ENCODE measurements around the gene INTU.
"Not testable (repeated sequence)": the region's sequence is repeated elsewhere in the genome, so short reads cannot be mapped to it uniquely, and the experiment has no call there.

The INTU gene

DNA sequence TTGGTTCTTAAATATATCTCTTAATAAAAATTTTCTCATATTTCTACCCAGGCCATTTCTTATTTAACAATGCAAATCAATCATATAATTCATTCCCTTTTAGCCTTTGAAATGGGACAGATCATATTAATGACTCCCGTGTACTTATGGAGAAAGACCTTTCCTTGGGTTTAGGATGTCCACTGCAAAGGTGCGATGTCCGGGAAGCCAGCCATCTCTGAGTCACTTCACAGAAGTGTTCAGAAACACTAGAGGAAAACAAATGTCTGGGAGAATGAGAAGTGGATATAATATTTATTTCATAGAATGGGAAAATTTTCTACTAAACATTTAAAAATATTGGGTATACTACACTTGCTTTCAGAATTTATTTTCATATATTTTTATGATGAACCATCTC, 15.3 kb downstream of the INTU start:
- DNase-seq, result no peak

DNA sequence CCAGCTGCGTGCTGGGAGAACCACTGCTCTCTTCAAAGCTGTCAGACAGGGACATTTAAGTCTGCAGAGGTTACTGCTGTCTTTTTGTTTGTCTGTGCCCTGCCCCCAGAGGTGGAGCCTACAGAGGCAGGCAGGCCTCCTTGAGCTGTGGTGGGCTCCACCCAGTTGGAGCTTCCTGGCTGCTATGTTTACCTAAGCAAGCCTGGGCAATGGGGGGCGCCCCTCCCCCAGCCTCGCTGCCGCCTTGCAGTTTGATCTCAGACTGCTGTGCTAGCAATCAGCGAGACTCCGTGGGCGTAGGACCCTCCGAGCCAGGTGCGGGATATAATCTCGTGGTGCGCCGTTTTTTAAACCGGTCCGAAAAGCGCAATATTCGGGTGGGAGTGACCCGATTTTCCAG, 22.8 kb downstream of the INTU start:
- DNase-seq, result not testable (repeated sequence)

DNA sequence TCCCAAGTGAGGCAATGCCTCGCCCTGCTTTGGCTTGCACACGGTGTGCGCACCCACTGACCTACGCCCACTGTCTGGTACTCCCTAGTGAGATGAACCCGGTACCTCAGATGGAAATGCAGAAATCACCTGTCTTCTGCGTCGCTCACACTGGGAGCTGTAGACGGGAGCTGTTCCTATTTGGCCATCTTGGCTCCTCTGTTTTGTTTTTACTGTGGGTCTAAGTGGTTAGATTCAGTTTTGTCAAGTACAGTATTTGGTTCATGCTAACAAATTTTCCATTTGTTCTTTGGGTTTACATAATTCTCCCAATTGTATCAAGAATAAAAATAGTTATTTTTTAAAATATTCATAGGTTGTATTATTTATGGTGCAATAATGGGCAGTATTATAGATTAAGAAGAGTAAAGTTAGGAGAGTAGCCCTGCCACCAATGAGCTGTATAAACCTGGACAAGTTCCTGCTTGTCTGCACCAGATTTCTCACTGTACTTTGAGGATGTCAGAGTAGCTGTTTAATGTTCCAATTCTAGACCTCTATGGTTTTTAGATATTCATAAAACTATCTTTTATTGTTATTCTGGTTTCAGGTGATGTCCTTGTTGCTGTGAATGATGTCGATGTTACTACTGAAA, 23.4 kb downstream of the INTU start:
- no peak for DNase-seq

DNA sequence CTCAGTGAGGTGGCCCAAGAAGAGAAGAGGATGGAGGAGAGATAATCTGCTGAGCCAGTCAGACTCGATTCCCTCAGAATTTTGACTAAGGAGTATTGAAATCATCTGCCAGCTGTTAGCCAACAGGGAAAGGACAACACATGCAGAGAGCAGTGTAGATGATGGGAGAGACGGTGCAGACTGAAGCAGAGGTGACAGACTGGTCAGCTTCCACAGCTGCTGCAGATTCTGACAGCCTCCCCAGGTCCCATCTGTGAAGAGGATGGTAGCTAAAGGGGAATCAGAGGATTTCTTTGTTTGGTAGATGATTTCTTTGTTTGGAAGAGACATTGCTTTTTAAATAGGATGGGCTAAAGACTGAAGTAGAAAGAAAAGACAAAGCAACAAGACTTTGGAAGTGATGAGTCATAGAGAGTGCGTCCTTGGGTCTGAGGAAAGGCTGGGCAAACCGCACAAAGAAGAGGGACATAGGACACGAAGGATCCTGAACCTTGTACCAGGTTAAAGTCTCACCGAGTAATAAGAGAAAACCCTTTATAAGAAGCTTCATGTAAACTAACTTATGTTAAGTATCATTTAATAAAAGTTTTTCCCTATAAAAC, 27.6 kb downstream of the INTU start:
- DNase-seq, result no peak

DNA sequence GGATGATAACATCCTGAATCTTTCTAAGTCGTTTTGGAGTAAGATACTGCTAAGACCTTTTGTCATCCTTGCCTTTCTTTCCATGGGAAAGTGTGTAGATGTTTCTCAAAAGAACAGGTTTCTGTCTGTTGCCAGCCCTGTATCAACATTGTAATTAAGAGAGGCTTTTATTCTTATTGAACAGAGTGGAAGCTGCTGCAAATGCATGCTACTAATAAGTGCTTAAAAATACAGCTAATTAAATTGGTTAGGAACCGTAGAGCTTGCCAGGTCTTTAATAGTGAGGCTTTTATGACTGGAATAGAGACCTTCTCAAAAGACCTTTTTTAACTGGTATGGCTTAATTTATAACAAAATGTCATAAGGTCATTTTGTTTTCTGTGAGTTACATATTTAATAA, 34.4 kb downstream of the INTU start:
- DNase-seq, result no peak

DNA sequence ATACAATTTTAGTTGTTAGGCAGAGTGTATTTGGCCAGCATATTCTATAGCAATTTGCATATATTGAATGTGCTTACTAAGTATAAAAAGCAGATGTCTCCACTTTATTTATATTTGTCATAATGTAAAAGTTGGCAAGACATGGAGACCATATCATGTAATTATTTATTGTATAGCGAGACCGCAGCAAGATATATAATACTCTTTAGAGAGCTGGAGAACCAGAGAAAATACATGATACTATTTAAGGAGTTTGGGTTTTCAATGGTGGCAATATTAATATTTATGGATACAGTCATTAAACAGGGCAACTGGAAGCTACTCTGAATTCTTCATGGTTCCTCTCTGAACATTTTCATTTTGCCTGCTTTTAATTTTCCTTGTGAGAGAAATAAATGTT, 35.0 kb downstream of the INTU start:
- no peak for DNase-seq

DNA sequence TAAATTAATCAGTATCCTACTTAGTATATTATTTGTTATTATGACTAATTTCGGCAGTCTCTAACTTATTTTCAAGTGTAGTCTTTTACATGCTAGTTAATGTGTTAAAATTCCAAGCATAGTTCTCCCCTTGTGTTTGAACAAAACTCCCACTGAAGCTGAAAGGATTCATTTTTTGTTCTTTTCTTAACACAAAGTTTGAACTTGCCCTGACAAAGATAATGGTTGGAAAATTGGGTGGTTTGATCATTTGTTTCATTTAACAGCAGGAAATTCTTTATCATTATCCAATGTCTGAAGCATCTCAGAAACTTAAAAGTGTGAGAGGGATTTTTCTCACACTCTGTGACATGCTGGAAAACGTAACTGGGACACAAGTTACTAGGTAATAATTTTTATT, 36.0 kb downstream of the INTU start:
- DNase-seq, result no peak

DNA sequence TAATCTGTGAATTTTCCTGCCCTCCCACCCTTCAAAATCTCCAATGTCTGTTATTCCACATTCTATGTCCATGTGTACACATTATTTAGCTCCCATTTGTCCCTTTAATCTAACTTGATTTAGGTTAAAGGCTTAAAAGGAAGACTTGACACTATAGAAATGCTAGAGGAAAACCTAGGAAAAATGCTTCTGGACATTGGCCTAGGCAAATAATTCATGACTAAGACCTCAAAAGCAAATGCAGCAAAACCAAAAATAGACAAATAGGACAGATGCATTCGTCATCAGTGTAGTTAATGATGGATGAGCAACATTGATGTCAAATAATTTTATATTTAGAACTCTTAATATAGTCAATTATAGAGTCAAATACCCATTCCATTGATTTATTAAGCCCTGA, 36.9 kb downstream of the INTU start:
- DNase-seq, result no peak

DNA sequence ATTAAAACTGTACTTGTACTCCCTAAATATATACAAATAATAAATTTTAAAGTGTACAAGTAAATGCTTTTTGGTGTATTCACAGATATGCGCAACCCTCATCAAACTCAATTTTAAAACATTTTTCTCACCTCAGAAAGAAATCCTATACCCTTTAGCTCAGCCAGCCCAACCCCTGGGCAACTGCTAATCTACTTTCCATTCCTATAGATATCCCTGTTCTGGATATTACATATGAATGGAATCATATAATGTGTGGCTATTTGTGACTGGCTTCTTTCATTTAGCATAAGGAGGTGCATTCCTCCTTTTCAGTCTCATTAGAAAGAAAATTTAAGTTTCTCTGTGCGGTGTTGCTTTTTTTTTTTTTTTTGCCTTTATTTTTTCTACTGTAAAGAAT, 39.4 kb downstream of the INTU start:
- no peak for DNase-seq

DNA sequence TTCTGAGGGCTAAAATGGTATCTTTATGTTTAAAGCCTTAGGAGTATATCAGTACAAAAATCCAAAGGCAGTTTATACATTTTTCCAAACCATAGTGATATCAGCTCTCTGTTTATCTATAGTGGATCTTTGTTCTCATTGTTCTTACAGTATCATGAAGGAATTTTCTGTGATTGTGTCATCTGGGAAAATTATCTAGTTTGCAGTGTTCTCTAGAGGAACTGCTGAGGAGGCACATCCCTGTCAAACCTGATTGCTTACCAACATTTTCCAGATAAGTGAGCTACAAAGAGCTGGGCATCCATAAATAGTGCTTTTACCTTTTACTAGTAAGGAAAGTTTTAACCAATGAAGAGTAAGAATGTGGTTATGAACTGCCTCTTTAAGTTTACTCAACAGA, 52.5 kb downstream of the INTU start:
- DNase-seq, result no peak

DNA sequence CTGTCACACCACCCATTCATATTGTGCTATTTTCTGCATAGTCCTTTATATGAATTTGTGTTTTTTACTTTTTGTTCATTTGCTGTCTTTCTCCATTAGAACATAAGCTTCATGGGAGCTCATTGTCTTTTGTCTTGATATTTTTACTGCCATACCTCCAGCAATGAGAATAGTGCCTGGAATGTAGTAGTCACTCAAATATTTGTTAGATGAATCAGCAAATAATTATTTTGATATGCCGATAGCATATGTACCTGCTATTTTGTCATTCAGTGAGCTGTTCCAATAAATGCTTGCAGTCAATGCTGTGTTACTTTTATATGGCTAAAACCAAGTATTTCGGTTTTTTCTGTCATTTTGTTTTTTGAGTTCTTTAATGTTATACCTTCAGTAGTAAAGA, 53.9 kb downstream of the INTU start:
- DNase-seq, result no peak

DNA sequence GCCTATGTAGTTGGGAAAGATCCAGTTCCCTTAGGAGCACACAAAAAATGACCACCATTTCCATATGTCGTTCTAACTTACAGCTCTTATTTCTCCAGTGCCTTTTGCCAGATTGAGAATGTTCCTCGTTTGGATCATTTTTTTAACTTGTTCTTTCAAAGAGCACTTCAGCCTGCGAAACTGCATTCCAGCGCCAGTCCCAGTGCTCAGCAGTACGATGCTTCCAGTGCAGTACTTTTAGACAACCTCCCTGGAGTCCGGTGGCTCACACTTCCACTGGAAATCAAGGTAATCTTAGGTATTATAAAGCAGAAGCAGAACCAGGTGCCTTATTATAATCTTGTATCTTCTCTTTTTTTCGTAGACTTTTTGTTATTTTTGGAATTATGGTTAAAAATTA, 54.8 kb downstream of the INTU start:
- DNase-seq, result no peak

DNA sequence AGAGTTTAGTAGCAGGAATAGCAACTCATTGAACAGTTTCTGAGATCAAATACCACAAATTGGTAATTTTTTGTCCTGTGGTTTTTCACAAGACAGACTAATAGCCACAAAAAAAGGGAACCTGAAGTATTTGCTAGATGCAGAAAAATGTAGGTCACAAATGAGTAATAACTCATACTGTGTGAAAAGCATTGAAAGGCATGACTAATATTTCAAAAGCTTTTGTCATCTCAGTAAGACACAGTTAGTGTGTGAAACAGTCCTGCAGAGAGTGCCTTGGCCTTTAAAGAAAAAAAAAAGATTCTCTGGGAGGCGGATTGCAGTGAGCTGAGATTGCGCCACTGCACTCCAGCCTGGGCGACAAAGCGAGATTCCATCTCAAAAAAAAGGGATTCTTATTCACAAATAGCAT, 66.0 kb downstream of the INTU start:
- DNase-seq, result no peak

DNA sequence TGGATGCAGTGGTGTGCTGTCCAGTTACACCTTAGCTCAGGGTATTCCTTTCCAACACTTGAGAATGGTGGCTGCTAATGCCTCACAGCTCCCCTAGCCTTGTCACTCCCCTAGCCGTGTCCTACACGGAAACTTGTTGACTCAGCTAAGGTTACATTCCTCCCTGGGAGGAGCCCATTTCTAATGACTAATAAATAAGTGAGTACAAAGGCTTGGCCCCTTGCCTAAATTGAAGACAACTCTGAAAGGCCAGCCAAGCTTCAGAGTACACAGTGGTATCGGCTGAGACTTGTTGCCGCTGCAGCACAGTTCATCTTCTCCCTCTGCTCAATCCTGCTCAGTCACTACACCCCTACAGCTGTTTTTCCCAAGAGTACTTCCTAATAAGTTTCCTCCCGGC, 76.2 kb downstream of the INTU start:
- no peak for DNase-seq

DNA sequence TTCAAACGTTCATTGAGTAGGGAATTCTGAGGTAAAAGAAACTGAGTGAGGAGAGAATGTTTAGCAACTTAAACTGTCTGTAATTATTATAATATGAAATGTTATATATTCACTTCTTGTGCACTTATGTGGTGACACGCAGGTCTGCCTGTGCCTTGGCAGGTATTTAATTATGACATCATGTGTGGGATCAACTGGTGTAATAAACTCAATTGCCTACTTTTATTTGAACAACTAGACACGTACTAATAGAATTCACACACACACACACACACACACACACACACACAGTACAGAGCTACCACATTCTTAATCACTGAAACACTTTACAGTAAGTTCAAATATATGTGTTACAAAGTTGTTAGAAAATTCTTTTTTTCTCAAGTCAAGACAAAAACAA, 76.7 kb downstream of the INTU start:
- DNase-seq, result no peak

DNA sequence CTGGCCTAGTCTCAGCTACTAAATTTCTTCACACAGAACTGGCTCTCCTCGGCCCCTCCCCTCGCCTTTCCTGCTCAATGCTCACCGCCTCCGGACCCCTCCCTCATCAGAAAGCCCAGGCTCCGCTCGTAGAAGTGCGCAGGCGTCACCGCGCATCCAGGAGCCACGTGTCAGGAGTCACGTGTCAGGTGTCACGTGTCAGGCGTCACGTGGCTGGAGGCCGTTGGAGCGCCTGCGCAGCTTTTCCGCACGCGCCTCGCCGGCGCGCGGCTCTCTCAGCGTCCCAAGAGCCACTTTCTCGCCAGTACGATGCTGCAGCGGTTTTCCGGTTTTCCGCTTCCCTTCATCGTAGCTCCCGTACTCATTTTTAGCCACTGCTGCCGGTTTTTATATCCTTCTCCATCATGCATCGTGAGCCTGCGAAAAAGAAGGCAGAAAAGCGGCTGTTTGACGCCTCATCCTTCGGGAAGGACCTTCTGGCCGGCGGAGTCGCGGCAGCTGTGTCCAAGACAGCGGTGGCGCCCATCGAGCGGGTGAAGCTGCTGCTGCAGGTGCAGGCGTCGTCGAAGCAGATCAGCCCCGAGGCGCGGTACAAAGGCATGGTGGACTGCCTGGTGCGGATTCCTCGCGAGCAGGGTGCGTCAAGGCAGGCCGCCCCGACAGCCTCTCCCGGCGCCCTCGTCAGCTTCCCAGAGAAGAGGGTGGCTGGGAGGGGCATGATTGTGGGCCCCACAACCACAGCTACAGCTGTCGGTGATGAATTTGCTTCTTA, 97.6 kb downstream of the INTU start, which contains the start of gene SLC25A31:
Gene SLC25A31, plus strand, starts transcription at position 259 of the 772 bp plus-strand sequence. Its CDS starts 146 bp downstream, at position 405.
- DNase-seq, result no peak

DNA sequence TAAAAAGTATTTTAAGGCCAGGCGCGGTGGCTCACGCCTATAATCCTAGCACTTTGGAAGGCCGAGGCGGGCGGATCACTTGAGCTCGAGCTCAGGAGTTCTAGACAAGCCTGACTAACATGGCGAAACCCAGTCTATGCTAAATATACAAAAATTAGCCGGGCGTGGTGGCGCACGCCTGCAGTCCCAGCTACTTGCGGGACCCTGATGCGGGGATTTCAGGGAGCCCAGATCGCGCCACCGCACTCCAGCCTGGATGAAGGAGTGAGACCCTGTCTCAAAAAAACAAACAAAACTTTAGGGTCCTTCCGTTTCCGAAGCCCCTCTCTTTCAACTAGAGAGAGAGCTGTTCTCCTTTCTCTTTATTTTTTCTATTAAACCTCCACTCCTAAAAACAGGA, 98.6 kb downstream of the INTU start:
- no peak for DNase-seq

DNA sequence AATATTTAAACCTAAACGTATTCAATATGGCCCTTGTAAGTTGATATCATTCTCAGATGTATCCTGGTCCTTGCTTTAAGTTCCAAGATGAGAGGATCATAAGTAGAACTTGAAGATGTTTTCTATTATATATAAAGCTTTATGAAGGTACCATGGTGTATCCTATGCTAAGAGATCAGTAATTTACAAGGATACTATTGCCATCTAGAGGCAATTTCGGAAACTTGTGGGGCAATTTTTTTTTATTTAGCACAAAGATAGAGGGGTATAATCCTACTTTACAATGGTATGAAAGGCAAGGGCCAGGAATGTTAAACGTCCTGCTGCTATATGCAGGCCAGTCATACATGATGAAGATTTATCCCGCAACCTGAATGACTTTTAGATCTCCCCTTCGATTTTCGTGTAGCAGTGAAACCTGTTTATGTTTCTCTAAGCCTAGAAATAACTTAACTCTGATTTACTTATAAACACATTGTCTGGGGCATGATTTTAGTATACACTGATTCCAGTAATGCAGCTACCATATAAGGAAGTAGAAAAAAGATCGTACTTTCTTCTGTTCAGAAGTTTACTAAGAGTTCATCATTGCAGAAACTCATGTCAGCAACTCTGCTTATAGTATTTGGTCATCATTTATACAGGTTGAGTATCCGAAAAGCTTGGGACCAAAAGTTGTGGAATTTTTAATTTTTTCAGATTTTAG, 100.0 kb downstream of the INTU start:
- DNase-seq, result no peak

DNA sequence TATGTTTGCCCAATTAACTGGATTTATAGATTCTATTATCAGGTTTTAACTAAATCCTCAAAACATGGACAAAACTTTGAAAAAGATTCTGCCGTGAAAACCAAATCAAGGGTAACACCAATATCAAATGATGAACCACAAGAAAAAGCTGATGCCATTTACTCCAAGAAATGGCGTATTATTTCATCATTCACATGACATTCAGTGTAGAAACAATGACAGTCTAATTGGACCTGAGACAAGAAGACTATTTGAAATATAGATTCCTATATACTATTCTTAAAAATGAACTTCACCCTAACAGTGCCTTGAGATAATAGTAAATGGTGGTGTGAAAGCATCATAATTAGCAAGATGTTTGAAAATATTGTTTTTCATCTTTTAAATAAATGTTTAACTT, 102.2 kb downstream of the INTU start:
- DNase-seq, result no peak

DNA sequence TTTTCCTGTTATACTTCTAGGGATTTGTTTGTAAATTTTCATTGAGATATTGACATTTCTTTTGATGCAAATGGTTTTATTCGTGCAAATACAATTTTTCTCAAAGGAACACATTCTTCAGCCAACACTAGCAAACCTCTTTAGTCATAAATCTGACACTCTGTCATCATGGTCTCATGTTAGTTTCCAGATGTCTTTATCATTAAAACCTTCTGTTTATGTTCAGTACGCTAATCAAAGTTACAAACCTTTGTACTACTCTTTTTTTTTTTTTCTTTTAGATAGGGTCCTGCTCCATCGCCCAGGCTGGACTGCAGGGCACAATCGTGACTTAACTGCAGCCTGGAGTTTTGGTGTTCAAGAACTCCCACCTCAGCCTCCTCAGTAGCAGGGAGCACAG, 104.5 kb downstream of the INTU start:
- DNase-seq, result no peak

DNA sequence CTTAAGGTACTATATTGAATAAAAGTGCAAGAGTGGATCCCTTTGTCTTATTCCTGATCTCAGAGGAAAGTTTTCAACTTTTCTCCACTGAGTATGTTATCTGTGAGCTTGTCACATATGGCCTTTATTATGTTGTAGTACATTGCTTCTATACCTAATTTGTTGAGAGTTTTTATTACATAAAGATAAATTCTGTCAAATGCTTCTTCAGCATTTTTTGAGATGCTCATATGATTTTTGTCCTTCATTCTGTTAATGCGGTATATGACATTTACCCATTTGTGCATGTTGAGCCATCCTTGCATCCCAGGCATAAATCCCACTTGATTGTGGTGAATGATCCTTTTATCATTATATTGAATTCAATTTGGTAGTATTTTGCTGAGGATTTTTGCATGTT, 108.5 kb downstream of the INTU start:
- DNase-seq, result no peak

DNA sequence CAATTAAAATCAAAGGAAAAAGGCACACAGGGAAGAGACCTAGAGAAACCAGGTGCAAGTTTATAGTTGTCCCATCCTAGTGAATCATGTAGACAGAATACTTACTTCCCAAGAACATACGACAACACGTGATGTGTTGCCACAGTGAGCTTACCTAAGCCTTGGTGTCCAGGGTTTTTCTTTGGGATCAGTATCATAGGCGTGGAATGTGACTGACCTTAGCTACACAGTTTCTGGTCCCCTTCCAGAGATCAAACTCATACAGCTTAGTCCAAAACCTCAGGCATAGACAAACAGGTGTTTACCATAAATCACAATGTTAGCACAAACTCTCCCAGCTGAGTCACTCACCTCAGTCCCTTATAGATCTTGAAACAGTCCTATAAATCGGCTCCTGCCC, 115.1 kb downstream of the INTU start:
- no peak for DNase-seq

DNA sequence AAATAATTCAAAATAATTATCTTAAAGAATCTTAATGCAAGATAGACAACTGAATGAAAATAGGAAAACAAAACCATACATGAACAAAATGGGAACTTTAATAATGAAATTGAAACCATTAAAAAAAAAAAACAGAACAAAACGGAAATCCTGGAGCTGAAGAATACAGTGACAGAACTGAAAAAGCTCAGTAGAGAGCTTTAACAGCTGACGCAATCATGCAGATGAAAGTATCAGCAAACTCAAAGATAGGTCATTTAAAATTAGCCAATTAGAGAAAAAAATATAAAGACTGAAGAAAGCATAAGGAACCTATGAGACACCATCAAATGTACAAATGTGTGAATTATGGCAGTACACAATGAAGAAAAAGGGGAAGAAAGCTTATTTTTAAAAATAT, 116.2 kb downstream of the INTU start:
- DNase-seq, result no peak

DNA sequence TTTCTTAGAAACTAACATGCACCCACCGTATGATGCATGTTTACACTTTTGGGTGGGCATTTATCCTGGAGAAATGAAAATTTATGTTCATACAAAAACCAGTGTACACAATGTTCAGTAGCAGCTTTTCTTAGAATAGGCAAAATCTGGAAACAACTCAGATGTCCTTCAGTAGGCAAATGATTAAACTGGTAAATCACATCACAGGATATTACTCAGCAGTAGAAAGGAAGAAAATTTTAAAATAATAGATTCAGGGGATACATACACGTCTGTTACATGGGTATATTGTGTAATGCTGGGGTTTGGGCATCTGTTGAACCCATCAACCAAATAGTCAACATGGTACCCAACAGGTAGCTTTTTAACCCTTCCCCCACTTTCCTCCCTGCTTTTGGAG, 124.1 kb downstream of the INTU start:
- DNase-seq, result no peak
